Neural cell (in vitro differentiated cells): ENCODE data around the gene DCLK1. TPM values are rescaled to one million over a fixed set of nuclear protein-coding genes. Genes with fewer than 3 reads are reported as not detected.

Experiments used
- H2AFZ ChIP-seq: fragments of 200-600, 300-800 bp; sonication (generic), shearing (Covaris generic); 2 replicates; pipeline ENCODE4 v1.6.0; 2014; ENCODE audit warnings: low read depth, mild to moderate bottlenecking, antibody characterized with exemption, low read length, moderate library complexity
- H3F3A ChIP-seq: fragments of 200-600 bp; shearing (Covaris generic); 2 replicates; pipeline ENCODE4 v1.6.1; 2016; ENCODE audit warnings: mild to moderate bottlenecking, moderate library complexity, mixed read lengths, antibody characterized with exemption, low read length; ENCODE audit not compliant: insufficient read depth, poor library complexity, severe bottlenecking
- H3K27ac ChIP-seq: fragments of 200-600, 300-800 bp; sonication (generic), shearing (Covaris generic); 2 replicates; pipeline ENCODE4 v1.5.1; 2014; ENCODE audit warnings: mild to moderate bottlenecking, low read length, moderate library complexity
- H3K27me3 ChIP-seq: fragments of 300-800, 200-600 bp; sonication (generic), shearing (Covaris generic); 2 replicates; pipeline ENCODE4 v1.6.0; 2014; ENCODE audit warnings: mild to moderate bottlenecking, low read depth, low read length, moderate library complexity; ENCODE audit not compliant: insufficient read depth
- H3K36me3 ChIP-seq: fragments of 300-800, 200-600 bp; sonication (generic), shearing (Covaris generic); 2 replicates; pipeline ENCODE4 v1.5.1; 2014; ENCODE audit warnings: mild to moderate bottlenecking, antibody characterized with exemption, low read length, moderate library complexity; ENCODE audit not compliant: insufficient read depth
- H3K4me2 ChIP-seq: fragments of 300-800, 200-600 bp; sonication (generic), shearing (Covaris generic); 2 replicates; pipeline ENCODE4 v1.6.0; 2014; ENCODE audit warnings: mild to moderate bottlenecking, low read length
- H3K4me3 ChIP-seq: fragments of 300-800, 200-600 bp; sonication (generic), shearing (Covaris generic); 2 replicates; pipeline ENCODE4 v1.5.1; 2014; ENCODE audit warnings: mild to moderate bottlenecking, low read length, moderate library complexity
- H3K79me2 ChIP-seq: fragments of 200-600 bp; shearing (Covaris generic); replicated peaks from 2 replicates; pipeline ENCODE4 v1.6.0; 2014; ENCODE audit warnings: mild to moderate bottlenecking, low read length, moderate library complexity; ENCODE audit not compliant: insufficient read depth
- H3K9ac ChIP-seq: fragments of 300-800, 200-600 bp; sonication (generic), shearing (Covaris generic); 2 replicates; pipeline ENCODE4 v1.6.1; 2016; ENCODE audit warnings: mild to moderate bottlenecking, low read length, mixed read lengths
- H3K9me2 ChIP-seq: fragments of 200-600 bp; shearing (Covaris generic); 2 replicates; pipeline ENCODE4 v1.6.1; 2016; ENCODE audit warnings: mild to moderate bottlenecking, low read length, mixed read lengths; ENCODE audit not compliant: insufficient read depth
- H3K9me3 ChIP-seq: fragments of 200-600, 300-800 bp; sonication (generic), shearing (Covaris generic); 2 replicates; pipeline ENCODE4 v1.6.1; 2016; ENCODE audit warnings: mild to moderate bottlenecking, mixed run types, low read length, moderate library complexity, mixed read lengths
- H4K20me1 ChIP-seq: fragments of 200-600 bp; shearing (Covaris generic); 2 replicates; pipeline ENCODE4 v1.6.1; 2016; ENCODE audit warnings: mild to moderate bottlenecking, mixed run types; ENCODE audit not compliant: insufficient read depth
- EP300 ChIP-seq: fragments of 450-650 bp; conservative IDR thresholded peaks from 2 replicates; pipeline ENCODE4 v1.6.1; 2014; ENCODE audit warnings: antibody characterized with exemption, mild to moderate bottlenecking, moderate library complexity; ENCODE audit not compliant: poor library complexity, severe bottlenecking
- EZH2 ChIP-seq: fragments of 200-600, 300-800 bp; shearing (Covaris generic), sonication (generic); IDR thresholded peaks from 2 replicates; pipeline ENCODE4 v1.6.1; 2014; ENCODE audit warnings: antibody characterized with exemption, low read length, borderline replicate concordance, mild to moderate bottlenecking; ENCODE audit not compliant: insufficient read depth, poor library complexity, severe bottlenecking
- MXI1 ChIP-seq: fragments of 450-650 bp; conservative IDR thresholded peaks from 2 replicates; pipeline ENCODE4 v1.6.1; 2014; ENCODE audit warnings: antibody characterized with exemption, mild to moderate bottlenecking; ENCODE audit not compliant: poor library complexity, severe bottlenecking
- POLR2AphosphoS5 ChIP-seq: IDR thresholded peaks from 2 replicates; pipeline ENCODE4 v1.6.1; 2012
- RAD21 ChIP-seq: fragments of 450-650 bp; conservative IDR thresholded peaks from 2 replicates; pipeline ENCODE4 v1.6.1; 2014; ENCODE audit warnings: antibody characterized with exemption, mild to moderate bottlenecking, moderate library complexity
- SMC3 ChIP-seq: fragments of 450-650 bp; conservative IDR thresholded peaks from 2 replicates; pipeline ENCODE4 v1.6.1; 2014; ENCODE audit warnings: antibody characterized with exemption, mild to moderate bottlenecking, moderate library complexity; ENCODE audit not compliant: poor library complexity
- TAF1 ChIP-seq: IDR thresholded peaks from 2 replicates; pipeline ENCODE4 v1.6.1; 2012; ENCODE audit warnings: low read depth
- polyA plus RNA-seq: library from polyadenylated mRNA; depleted of rRNA; stranded (reverse); fragments of >200 nt; gene quantifications from 2 replicates; pipeline ENCODE4 v1.2.3, GENCODE V29; 2014
- TF ChIP-seq, protein P1 (sequence below): IDR thresholded peaks from 2 replicates; pipeline ENCODE4 v1.6.1; 2012; ENCODE audit warnings: borderline replicate concordance
- TF ChIP-seq, protein P2 (sequence below): fragments of 450-650 bp; IDR thresholded peaks from 2 replicates; pipeline ENCODE4 v1.5.1; 2014; ENCODE audit warnings: antibody characterized with exemption, mild to moderate bottlenecking, moderate library complexity; ENCODE audit not compliant: poor library complexity, severe bottlenecking

The DCLK1 gene
- polyA plus RNA-seq, 1 donor from 2014 or later = 124 TPM

DNA sequence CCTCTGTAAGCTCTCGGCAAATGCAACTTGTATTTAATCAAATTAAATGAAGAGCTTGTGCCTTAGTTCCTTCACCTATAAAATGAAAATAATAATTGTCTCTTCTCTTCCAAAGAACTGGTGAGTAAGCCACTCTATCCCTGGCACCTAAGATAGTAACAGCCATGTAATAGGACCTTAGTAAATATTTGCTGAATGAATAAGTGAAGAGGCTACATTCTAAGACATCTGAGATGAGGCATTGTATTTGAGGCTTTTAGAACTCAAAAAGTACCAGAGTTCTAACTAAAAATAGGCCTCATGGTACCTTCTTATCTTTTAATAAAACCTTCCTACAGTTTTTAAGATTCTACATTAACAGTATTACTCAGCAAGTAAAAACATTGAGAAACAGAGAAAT, 17.3 kb upstream of the DCLK1 start:
- no peaks in the 10 kb centered on the region for H3K79me2 ChIP-seq
- no peak overlapping the region for H3K9ac ChIP-seq
- H3K9me3 ChIP-seq = no peaks in the 10 kb centered on the region
- H3K4me3 ChIP-seq = no peak overlapping the region
- H3K4me2 ChIP-seq = no peak overlapping the region
- TF ChIP-seq POLR2AphosphoS5 (no peak), TAF1 (no peak), EP300 (no peak), RAD21 (no peak), SMC3 (no peak), MXI1 (no peak), EZH2 (no peak)
- TF ChIP-seq, protein P1, sequence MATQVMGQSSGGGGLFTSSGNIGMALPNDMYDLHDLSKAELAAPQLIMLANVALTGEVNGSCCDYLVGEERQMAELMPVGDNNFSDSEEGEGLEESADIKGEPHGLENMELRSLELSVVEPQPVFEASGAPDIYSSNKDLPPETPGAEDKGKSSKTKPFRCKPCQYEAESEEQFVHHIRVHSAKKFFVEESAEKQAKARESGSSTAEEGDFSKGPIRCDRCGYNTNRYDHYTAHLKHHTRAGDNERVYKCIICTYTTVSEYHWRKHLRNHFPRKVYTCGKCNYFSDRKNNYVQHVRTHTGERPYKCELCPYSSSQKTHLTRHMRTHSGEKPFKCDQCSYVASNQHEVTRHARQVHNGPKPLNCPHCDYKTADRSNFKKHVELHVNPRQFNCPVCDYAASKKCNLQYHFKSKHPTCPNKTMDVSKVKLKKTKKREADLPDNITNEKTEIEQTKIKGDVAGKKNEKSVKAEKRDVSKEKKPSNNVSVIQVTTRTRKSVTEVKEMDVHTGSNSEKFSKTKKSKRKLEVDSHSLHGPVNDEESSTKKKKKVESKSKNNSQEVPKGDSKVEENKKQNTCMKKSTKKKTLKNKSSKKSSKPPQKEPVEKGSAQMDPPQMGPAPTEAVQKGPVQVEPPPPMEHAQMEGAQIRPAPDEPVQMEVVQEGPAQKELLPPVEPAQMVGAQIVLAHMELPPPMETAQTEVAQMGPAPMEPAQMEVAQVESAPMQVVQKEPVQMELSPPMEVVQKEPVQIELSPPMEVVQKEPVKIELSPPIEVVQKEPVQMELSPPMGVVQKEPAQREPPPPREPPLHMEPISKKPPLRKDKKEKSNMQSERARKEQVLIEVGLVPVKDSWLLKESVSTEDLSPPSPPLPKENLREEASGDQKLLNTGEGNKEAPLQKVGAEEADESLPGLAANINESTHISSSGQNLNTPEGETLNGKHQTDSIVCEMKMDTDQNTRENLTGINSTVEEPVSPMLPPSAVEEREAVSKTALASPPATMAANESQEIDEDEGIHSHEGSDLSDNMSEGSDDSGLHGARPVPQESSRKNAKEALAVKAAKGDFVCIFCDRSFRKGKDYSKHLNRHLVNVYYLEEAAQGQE = no peak
- TF ChIP-seq, protein P2, sequence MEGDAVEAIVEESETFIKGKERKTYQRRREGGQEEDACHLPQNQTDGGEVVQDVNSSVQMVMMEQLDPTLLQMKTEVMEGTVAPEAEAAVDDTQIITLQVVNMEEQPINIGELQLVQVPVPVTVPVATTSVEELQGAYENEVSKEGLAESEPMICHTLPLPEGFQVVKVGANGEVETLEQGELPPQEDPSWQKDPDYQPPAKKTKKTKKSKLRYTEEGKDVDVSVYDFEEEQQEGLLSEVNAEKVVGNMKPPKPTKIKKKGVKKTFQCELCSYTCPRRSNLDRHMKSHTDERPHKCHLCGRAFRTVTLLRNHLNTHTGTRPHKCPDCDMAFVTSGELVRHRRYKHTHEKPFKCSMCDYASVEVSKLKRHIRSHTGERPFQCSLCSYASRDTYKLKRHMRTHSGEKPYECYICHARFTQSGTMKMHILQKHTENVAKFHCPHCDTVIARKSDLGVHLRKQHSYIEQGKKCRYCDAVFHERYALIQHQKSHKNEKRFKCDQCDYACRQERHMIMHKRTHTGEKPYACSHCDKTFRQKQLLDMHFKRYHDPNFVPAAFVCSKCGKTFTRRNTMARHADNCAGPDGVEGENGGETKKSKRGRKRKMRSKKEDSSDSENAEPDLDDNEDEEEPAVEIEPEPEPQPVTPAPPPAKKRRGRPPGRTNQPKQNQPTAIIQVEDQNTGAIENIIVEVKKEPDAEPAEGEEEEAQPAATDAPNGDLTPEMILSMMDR = no peak
- no peaks in the 10 kb centered on the region for H3K36me3 ChIP-seq
- H4K20me1 ChIP-seq = no peaks in the 10 kb centered on the region
- no peak overlapping the region for H3K27ac ChIP-seq
- H2AFZ ChIP-seq = no peak overlapping the region
- no peaks in the 10 kb centered on the region for H3K27me3 ChIP-seq
- H3F3A ChIP-seq = no peaks in the 10 kb centered on the region
- no peaks in the 10 kb centered on the region for H3K9me2 ChIP-seq

DNA sequence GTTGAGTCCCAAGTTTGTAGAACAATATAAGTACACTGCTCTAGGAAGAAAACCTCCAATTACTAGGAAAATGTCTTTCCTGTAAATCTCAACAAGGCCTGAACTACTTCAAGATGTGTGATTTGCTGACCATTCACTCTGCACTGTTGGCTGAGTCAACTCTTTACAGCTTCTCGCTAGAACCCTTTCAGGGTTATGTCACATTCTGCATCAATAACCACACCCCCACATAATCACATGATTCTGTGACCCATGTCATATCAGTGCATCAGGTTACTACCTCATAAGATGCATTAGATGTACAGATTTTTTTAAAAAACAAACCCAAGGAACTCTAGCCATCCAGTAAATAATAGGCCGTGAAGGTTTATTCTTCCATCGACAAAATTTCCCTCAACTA, 16.1 kb upstream of the DCLK1 start:
- Histone ChIP-seq H3K9me2 (no peaks in the 10 kb centered on the region), H3K27ac (no peak overlapping the region), H3K9ac (no peak overlapping the region), H3K4me2 (no peak overlapping the region), H3K9me3 (no peaks in the 10 kb centered on the region), H3K4me3 (no peak overlapping the region), H3K27me3 (no peaks in the 10 kb centered on the region), H3F3A (no peaks in the 10 kb centered on the region), H4K20me1 (no peaks in the 10 kb centered on the region), H3K79me2 (no peaks in the 10 kb centered on the region), H2AFZ (no peak overlapping the region), H3K36me3 (no peaks in the 10 kb centered on the region)
- no peak for TF ChIP-seq SMC3
